Ishikawa (cell line): Measurements from ENCODE around the gene AOC1.

Experiments used
- CEBPB ChIP-seq: IDR thresholded peaks from 2 replicates; pipeline ENCODE4 v1.6.1; 2012
- CREB1 ChIP-seq: IDR thresholded peaks from 2 replicates; pipeline ENCODE4 v1.6.1; 2012; ENCODE audit warnings: low read depth
- EGR1 ChIP-seq: IDR thresholded peaks from 2 replicates; pipeline ENCODE4 v1.6.1; 2012
- EP300 ChIP-seq: IDR thresholded peaks from 2 replicates; pipeline ENCODE4 v1.6.1; 2012; ENCODE audit warnings: borderline replicate concordance
- FOXM1 ChIP-seq: IDR thresholded peaks from 2 replicates; pipeline ENCODE4 v1.6.1; 2012; ENCODE audit warnings: low read depth, borderline replicate concordance
- TAF1 ChIP-seq: IDR thresholded peaks from 2 replicates; pipeline ENCODE4 v1.6.1; 2012; ENCODE audit warnings: low read depth, mild to moderate bottlenecking
- YY1 ChIP-seq: IDR thresholded peaks from 2 replicates; pipeline ENCODE4 v1.6.1; 2012; ENCODE audit warnings: low read depth
- ZBTB7A ChIP-seq: IDR thresholded peaks from 2 replicates; pipeline ENCODE4 v1.6.1; 2012; ENCODE audit warnings: low read depth
- TF ChIP-seq, protein P1 (sequence below): IDR thresholded peaks from 2 replicates; pipeline ENCODE4 v1.6.1; 2012
- TF ChIP-seq, protein P2 (sequence below): IDR thresholded peaks from 2 replicates; pipeline ENCODE4 v1.6.1; 2012; ENCODE audit warnings: low read depth, mild to moderate bottlenecking

DNA sequence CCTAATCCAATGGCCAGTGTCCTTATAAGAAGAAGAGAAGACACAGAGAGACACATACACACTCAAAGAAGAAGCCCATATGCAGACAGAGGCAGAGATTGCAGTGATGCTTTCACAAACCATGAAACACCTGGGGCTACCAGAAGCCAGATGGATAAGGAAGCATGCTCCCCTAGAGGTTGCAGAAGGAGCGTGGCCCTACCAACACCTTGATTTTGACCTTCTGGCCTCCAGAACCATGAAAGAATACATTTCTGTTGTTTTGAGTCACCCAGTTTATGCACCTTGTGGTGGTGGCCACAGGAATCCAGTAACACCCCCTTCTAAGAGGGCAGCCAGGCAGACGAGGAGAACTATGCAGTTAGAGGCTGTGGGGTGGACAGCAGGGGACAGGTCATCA lies 43.5 kb downstream of the AOC1 start:
- TF ChIP-seq ZBTB7A (no peak), TAF1 (no peak), FOXM1 (no peak), CREB1 (no peak), CEBPB (no peak), YY1 (no peak), EGR1 (no peak), EP300 (no peak)
- TF ChIP-seq, protein P1, sequence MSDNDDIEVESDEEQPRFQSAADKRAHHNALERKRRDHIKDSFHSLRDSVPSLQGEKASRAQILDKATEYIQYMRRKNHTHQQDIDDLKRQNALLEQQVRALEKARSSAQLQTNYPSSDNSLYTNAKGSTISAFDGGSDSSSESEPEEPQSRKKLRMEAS: no peak
- TF ChIP-seq, protein P2, sequence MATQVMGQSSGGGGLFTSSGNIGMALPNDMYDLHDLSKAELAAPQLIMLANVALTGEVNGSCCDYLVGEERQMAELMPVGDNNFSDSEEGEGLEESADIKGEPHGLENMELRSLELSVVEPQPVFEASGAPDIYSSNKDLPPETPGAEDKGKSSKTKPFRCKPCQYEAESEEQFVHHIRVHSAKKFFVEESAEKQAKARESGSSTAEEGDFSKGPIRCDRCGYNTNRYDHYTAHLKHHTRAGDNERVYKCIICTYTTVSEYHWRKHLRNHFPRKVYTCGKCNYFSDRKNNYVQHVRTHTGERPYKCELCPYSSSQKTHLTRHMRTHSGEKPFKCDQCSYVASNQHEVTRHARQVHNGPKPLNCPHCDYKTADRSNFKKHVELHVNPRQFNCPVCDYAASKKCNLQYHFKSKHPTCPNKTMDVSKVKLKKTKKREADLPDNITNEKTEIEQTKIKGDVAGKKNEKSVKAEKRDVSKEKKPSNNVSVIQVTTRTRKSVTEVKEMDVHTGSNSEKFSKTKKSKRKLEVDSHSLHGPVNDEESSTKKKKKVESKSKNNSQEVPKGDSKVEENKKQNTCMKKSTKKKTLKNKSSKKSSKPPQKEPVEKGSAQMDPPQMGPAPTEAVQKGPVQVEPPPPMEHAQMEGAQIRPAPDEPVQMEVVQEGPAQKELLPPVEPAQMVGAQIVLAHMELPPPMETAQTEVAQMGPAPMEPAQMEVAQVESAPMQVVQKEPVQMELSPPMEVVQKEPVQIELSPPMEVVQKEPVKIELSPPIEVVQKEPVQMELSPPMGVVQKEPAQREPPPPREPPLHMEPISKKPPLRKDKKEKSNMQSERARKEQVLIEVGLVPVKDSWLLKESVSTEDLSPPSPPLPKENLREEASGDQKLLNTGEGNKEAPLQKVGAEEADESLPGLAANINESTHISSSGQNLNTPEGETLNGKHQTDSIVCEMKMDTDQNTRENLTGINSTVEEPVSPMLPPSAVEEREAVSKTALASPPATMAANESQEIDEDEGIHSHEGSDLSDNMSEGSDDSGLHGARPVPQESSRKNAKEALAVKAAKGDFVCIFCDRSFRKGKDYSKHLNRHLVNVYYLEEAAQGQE: no peak
